ENCODE results near the gene SLC25A11. TPM values are rescaled to one million over a fixed set of nuclear protein-coding genes. Genes with fewer than 3 reads are reported as not detected.

The SLC25A11 gene
- total RNA-seq, 1 experiment from 2014 or later = 75.1 TPM

DNA sequence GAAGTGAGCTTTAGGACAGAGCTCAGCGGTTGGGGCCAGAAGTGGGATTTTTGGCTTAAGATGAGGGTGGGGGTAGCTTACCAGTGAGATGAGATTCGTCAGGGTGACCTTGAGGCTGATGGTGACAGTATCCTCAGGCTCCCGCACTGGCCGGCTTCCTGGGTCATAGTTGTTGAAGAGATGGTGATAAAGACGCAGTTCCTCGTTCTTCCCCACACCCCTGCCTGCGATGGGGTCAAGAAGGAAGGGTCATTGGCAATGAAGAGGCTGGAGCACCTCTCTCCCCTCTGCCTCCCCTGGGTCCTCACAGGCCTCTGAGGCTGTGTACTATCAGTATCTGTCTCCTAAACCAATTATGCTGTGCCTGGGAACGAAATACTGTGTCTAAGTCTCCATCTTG lies 37.3 kb downstream of the SLC25A11 start:
- H3K9ac ChIP-seq (ENCODE audit: low read length) = no peak overlapping the region
- CTCF ChIA-PET = interaction anchor here (0.9 to 2.1 kb wide), 5 partner anchors 38 to 276 kb away, joined by 3 to 7 read pairs (median 3); partner anchors contain the start of genes RNF167, SLC25A11 and SPAG7
- no TSS peak for BruUV-seq (replicated peaks)
- no peak overlapping the region; the same call in 1 of the 2 replicates for H3K27ac ChIP-seq (ENCODE audit: low read depth, low read length)
- H3K9me2 ChIP-seq (ENCODE audit: insufficient read depth) = no peaks in the 10 kb centered on the region
- no peaks in the 10 kb centered on the region; a peak in 1 of 4 replicates for H3K36me3 ChIP-seq (ENCODE audit: control insufficient read depth in 1 of 2, insufficient read depth in 2 of 2, low read length in 2 of 2)
- RAD21 ChIA-PET (ENCODE audit: low non-redundant PET in 1 of 2, low total read pairs in 2 of 2, uncharacterized antibody in 2 of 2, unreplicated experiment in 2 of 2) = interaction anchor here in 1 of 2 experiments (0.6 kb wide), 1 partner anchor 8 kb away, joined by 3 read pairs; no protein-coding TSS in a partner anchor
- ATAC-seq (no peak), DNase-seq (ENCODE audit: low read depth, low spot score) (no peak)
- no peaks in the 10 kb centered on the region for H4K20me1 ChIP-seq (ENCODE audit: insufficient read depth)
- H2AFZ ChIP-seq (ENCODE audit: low read depth, low read length, poor library complexity, severe bottlenecking) = no peak overlapping the region
- no peaks in the 10 kb centered on the region for H3K9me3 ChIP-seq (ENCODE audit: control insufficient read depth in 1 of 2, insufficient read depth in 1 of 2, low read depth in 1 of 2, low read length in 2 of 2)
- H3K79me2 ChIP-seq (ENCODE audit: insufficient read depth, low read length) = no peaks in the 10 kb centered on the region
- POLR2A ChIA-PET = no interaction called here
- no peaks in the 10 kb centered on the region for H3K27me3 ChIP-seq (ENCODE audit: insufficient read depth, low read length)
- no peak overlapping the region for H3K4me3 ChIP-seq (replicated peaks in 1 of 2; ENCODE audit: low read depth in 1 of 2, low read length in 2 of 2)
- H3K4me2 ChIP-seq (ENCODE audit: low read length) = peak overlapping the region; percentile 45; the same call in 1 of the 2 replicates
- intact Hi-C loops (cut with micrococcal nuclease) = no loop called here
- TF ChIP-seq POLR2AphosphoS5 (IDR thresholded peaks at IDR 0.05; ENCODE audit: low read depth, low read length) = 0 out of 2 replicates have a peak, but pooled peaks have one; percentile 6
- no peak for TF ChIP-seq POLR2A (IDR thresholded peaks at IDR 0.05; ENCODE audit: borderline replicate concordance, extremely low read depth, insufficient read depth, insufficient read length)
- peaks cover 10 to 14% of the 10 kb centered on the region in 2 experiments for H3K4me1 ChIP-seq (ENCODE audit: control insufficient read depth in 1 of 2, insufficient read depth in 2 of 2, low read length in 2 of 2)

DNA sequence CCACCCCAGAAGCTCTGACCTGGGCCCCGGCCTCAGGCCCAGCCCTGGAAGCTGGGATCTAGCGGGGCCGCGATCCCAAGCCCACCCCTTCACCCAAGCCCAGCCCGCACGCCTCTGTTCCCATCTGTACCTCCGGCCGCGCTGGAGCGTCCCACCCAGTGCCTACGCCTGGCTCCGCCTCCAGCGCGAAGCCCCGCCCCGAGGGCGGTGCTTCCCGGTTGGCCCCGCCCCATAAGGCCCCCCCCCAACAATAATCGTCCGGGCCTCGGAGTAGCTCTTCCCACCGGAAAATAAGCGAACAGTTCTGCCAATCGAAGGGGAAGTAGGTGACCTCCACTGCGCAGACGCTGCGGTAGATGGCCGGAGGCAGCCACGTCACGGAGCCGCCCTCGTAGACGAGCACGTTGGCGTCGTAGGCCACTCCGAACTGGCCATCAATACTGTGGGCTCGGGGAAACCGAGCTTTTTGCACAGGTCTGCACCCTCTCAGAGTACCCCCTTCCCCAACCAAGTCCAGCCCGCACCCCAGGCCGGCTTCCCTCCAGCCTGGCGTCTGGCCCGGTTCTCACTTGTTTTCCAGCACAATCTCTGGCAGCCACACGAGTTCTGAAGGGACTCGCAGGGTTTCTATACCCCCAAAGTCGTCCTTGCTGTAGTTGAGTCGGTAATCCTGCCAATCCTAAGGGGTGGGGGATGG lies 38.0 kb downstream of the SLC25A11 start:
- no TSS peak for BruUV-seq (replicated peaks)
- intact Hi-C loops (cut with micrococcal nuclease) = no loop called here
- H3K9ac ChIP-seq (ENCODE audit: low read length) = no peak overlapping the region
- no peaks in the 10 kb centered on the region for H3K9me2 ChIP-seq (ENCODE audit: insufficient read depth)
- no peak for TF ChIP-seq JUND (IDR thresholded peaks at IDR 0.05)
- TF ChIP-seq, protein P1, sequence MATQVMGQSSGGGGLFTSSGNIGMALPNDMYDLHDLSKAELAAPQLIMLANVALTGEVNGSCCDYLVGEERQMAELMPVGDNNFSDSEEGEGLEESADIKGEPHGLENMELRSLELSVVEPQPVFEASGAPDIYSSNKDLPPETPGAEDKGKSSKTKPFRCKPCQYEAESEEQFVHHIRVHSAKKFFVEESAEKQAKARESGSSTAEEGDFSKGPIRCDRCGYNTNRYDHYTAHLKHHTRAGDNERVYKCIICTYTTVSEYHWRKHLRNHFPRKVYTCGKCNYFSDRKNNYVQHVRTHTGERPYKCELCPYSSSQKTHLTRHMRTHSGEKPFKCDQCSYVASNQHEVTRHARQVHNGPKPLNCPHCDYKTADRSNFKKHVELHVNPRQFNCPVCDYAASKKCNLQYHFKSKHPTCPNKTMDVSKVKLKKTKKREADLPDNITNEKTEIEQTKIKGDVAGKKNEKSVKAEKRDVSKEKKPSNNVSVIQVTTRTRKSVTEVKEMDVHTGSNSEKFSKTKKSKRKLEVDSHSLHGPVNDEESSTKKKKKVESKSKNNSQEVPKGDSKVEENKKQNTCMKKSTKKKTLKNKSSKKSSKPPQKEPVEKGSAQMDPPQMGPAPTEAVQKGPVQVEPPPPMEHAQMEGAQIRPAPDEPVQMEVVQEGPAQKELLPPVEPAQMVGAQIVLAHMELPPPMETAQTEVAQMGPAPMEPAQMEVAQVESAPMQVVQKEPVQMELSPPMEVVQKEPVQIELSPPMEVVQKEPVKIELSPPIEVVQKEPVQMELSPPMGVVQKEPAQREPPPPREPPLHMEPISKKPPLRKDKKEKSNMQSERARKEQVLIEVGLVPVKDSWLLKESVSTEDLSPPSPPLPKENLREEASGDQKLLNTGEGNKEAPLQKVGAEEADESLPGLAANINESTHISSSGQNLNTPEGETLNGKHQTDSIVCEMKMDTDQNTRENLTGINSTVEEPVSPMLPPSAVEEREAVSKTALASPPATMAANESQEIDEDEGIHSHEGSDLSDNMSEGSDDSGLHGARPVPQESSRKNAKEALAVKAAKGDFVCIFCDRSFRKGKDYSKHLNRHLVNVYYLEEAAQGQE (IDR thresholded peaks at IDR 0.05; ENCODE audit: low read depth) = no peak
- no peak for TF ChIP-seq YY1 (IDR thresholded peaks at IDR 0.05; ENCODE audit: extremely low read depth, insufficient replicate concordance, low read depth, low read length)
- no peak for TF ChIP-seq EZH2phosphoT487 (IDR thresholded peaks at IDR 0.05; ENCODE audit: borderline replicate concordance)
- no peak for TF ChIP-seq CEBPB (IDR thresholded peaks at IDR 0.05; ENCODE audit: low read depth)
- no peak for TF ChIP-seq ELF1 (IDR thresholded peaks at IDR 0.05; ENCODE audit: borderline replicate concordance, low read depth)
- TF ChIP-seq, protein P2, sequence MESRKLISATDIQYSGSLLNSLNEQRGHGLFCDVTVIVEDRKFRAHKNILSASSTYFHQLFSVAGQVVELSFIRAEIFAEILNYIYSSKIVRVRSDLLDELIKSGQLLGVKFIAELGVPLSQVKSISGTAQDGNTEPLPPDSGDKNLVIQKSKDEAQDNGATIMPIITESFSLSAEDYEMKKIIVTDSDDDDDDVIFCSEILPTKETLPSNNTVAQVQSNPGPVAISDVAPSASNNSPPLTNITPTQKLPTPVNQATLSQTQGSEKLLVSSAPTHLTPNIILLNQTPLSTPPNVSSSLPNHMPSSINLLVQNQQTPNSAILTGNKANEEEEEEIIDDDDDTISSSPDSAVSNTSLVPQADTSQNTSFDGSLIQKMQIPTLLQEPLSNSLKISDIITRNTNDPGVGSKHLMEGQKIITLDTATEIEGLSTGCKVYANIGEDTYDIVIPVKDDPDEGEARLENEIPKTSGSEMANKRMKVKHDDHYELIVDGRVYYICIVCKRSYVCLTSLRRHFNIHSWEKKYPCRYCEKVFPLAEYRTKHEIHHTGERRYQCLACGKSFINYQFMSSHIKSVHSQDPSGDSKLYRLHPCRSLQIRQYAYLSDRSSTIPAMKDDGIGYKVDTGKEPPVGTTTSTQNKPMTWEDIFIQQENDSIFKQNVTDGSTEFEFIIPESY (IDR thresholded peaks at IDR 0.05; ENCODE audit: extremely low read depth, insufficient replicate concordance, low read length) = no peak
- no peak for TF ChIP-seq ZNF274 (IDR thresholded peaks at IDR 0.05; ENCODE audit: low read depth, low read length)
- peaks cover 0 to 3% of the 10 kb centered on the region in 2 experiments; a peak in 1 of 4 replicates for H3K36me3 ChIP-seq (ENCODE audit: control insufficient read depth in 1 of 2, insufficient read depth in 2 of 2, low read length in 2 of 2)
- no peaks in the 10 kb centered on the region for H3K79me2 ChIP-seq (ENCODE audit: insufficient read depth, low read length)
- H3K4me2 ChIP-seq (ENCODE audit: low read length) = no peak overlapping the region
- no peaks in the 10 kb centered on the region for H3K27me3 ChIP-seq (ENCODE audit: insufficient read depth, low read length)
- H3K27ac ChIP-seq (ENCODE audit: low read depth, low read length) = no peak overlapping the region
- no peak overlapping the region for H3K4me3 ChIP-seq (replicated peaks in 1 of 2; ENCODE audit: low read depth in 1 of 2, low read length in 2 of 2)
- ATAC-seq (no peak), DNase-seq (ENCODE audit: low read depth, low spot score) (no peak)
- ChIA-PET POLR2A (no interaction called here), RAD21 (ENCODE audit: low non-redundant PET in 1 of 2, low total read pairs in 2 of 2, uncharacterized antibody in 2 of 2, unreplicated experiment in 2 of 2) (no interaction called here), CTCF (interaction anchor here (1.5 kb wide), 1 partner anchor 275 kb away, joined by 3 read pairs; no protein-coding TSS in a partner anchor)
- no peaks in the 10 kb centered on the region for H3K9me3 ChIP-seq (ENCODE audit: control insufficient read depth in 1 of 2, insufficient read depth in 1 of 2, low read depth in 1 of 2, low read length in 2 of 2)
- H3K4me1 ChIP-seq (ENCODE audit: control insufficient read depth in 1 of 2, insufficient read depth in 2 of 2, low read length in 2 of 2) = peaks cover 10 to 14% of the 10 kb centered on the region in 2 experiments
- no peak overlapping the region for H2AFZ ChIP-seq (ENCODE audit: low read depth, low read length, poor library complexity, severe bottlenecking)
- H4K20me1 ChIP-seq (ENCODE audit: insufficient read depth) = no peaks in the 10 kb centered on the region
